Measurements from ENCODE around the gene NR2F6.
"Not testable (repeated sequence)": the region's sequence is repeated elsewhere in the genome, so short reads cannot be mapped to it uniquely, and the experiment has no call there.

Gene NR2F6

DNA sequence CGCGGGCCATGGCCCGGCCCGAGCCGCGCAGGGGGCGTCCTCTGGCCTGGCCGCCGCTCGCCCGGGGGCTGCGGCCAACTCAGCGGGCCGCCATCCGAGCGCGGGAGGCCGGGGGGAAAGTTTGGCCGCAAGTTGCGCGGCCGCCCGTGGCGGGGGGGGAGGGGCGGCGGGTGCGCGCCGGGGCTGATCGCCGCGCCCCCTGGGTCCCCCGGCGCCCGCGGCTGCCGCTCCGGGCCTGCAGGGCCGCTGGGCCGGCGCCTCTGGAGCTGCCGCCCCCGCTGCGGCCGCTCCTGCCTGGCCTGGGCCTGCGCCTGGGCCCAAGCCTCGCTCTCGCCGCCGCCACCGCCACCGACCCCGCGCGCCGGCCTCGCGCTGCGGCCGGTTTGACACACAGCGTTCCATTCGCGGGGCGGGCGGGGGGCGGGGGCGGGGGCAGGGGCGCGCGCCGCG lies at the start of gene NR2F6:
Gene NR2F6, minus strand, starts transcription at position 385 of the 450 bp plus-strand sequence. CDS start 699 bp downstream, outside the sequence.
- DNase-seq = no peak

GRCh38 chr19:17294051-17294891 lies 48.6 kb upstream of the NR2F6 start:
- DNase-seq = peak; percentile 70

DNA sequence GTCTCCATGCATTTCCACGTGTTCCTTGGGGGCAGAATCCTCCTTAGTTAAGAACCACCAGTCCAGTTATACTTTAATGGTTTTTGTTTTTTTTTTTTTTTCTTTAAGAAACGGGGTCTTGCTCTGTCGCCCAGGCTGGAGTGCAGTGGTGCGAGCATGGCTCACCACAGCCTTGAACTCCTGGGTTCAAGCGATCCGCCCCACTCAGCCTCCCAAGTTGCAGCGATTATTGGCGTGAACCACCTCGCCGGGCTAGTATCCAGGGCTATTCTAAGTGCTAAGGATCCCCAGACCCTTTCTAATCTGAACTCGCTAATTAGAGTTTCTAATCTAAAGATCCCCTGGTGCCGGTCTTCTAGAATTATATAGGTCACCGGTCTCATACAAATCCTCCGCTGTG lies 47.9 kb upstream of the NR2F6 start:
- no peak for DNase-seq

- DNase-seq = peak; percentile 96
Observed at GRCh38 chr19:17292301-17293074, 46.8 kb upstream of the NR2F6 start.

DNA sequence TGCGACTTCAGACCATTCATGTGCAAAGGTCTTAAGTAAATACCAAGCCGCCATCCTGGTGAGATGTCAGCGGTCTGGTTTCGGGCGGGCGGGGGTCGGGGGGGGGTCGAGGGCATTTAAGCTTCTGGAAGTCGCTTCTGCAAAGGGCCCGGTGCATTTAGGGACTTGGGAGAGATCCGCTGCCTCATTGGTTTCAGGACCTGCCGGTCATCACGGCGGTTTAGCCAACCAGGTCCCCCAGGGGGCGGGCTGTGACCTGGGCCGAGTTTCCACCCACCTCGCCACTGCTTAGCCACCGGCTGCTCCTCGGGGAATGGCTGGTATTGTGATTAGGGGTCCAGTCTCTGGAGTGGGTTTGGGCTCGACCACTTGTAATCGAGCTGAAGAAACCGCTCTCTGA lies 43.8 kb upstream of the NR2F6 start:
- DNase-seq = peak; percentile 92

GRCh38 chr19:17286752-17287151 lies 41.0 kb upstream of the NR2F6 start:
- no peak for DNase-seq

DNA sequence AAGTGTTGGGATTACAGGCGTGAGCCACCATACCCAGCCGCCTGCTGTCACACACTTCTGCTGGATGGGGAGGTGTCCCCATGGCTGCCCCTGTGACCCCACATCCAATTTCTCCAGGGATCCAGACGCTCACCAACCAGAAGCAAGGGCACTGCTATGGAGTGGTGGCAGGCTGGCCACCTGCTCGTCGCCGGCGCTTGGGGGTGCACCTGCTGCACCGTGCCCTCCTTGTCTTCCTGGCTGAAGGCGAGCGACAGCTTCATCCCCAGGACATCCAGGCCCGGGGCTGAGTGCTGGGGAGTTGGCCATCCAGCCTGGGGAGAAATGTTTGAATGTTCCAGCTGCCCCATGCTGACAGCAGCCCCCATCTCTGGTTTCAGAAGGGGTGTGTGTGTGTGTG lies 40.5 kb upstream of the NR2F6 start:
- DNase-seq = no peak

DNA sequence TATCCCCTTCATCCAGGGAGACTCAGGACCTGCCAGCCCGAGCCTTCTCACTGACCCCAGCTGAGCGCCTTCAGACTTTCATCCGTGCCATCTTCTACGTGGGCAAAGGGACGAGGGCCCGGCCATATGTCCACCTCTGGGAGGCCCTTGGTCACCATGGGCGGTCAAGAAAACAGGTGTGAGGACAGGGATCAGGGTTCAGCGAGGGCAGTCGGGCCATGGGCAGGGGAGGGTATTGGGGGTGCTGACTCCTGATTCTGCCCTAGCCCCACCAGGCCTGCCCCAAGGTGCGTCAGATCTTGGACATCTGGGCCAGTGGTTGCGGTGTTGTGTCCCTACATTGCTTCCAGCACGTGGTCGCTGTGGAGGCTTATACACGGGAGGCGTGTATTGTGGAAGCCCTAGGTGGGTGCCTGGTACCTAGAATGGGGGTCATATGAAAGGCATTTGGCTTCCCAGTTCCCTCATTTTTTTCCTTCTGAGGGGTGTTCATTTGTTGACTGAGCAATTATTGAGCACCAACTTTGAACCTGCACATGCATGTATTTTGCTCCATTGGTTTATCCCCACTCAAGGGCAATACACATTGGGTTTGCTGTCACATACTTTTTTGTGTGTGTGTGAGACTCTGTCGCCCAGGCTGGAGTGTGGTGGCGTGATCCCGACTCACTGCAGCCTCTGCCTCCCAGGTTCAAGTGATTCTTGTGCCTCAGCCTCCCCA lies 39.9 kb upstream of the NR2F6 start:
- DNase-seq = no peak

GRCh38 chr19:17283504-17283996 lies 37.8 kb upstream of the NR2F6 start:
- DNase-seq = no peak

- peak; percentile 96 for DNase-seq
Observed at GRCh38 chr19:17282488-17283125, 36.9 kb upstream of the NR2F6 start.

DNA sequence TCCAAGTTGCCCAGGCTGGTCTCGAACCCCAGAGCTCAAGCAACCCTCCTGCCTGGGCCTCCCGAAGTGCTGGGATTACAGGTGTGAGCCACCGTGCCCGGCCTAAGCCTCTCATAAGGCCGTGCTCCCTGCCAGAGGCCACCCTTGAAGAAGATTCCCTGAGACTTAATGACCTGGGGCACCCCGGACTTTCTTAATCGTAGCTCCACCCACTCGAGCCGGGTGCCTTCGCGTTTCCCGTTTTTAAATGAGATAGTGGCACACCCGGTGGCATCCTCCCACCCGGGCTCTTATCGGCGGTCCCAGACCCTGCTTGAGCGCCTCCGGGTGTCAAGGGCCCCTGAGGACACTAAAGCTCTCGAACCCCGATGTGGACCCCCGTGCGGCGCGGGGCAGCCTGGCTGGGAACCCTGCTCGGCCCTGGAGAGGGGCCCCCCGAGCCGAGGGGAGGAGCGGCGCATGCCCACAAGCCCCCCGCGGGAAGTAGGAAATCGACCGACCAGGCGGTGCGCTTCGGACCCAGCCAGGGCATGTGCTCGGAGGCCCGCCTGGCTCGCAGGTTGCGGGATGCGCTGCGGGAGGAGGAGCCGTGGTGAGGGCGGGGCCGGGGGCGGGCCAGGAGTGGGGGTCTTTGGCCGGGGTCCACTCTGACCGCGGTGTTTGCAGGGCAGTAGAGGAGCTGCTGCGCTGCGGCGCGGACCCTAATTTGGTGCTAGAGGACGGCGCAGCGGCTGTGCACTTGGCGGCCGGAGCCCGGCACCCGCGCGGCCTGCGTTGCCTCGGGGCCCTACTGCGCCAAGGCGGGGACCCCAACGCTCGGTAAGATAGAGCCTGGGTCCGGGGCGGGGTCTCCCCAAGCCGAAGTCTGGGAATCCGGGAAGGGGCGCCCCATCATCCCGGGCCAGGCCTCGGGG lies 35.9 kb upstream of the NR2F6 start, which contains the start of gene ANKLE1:
Gene ANKLE1, plus strand, starts transcription at position 511 of the 914 bp plus-strand sequence. Its CDS starts 20 bp downstream, at position 531.
- no peak for DNase-seq

DNA sequence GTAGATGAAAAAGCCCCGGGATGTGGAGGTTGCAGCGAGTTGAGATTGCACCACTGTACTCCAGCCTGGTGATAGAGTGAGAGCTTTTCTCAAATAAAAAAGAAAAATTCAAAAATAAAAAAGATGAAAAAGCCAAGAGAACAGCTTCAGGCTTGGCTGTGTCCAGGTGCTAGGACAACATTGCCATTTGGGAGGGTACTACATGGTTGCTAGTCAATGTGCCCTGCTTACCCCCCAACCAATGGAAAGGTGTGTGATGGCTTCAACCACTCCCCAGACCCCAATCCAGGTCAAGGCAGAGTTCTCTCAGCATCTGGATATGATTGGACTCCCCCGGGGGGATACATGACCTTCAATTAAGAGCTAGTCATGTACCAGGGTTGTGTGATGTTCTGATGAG lies 33.7 kb upstream of the NR2F6 start:
- no peak for DNase-seq

DNA sequence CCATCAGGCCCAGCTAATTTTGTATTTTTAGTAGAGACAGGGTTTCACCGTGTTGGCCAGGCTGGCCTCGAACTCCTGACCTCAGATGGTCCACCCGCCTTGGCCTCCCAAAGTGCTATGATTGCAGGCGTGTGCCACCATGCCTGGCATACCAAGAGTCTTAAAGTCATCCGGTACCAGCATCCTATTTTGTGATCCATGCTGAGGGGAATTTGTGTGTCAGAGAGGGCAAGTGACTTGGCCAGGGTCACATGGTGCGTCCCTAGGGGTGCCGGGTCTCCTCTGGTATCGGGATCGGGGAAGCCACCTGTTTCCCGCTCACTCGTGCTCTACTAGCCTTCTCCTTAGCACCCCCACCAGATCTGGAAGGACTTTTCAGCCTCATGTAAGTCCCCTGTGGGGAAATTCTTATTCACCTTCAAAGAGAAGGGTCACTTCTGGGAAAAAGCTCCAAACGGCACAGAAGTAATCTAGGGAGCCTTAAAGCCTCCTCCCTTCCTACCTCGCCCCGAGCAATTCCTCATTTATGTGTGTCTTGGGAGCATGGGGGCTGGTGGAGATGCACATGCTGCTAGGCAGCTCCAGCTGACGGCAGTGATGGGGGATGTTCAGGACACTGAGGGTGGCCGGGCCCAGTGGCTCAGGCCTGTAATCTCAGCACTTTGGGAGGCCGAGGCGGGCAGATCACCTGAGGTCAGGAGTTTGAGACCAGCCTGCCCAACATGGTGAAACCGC lies 29.9 kb upstream of the NR2F6 start:
- no peak for DNase-seq

GRCh38 chr19:17274892-17275291 lies 29.2 kb upstream of the NR2F6 start:
- DNase-seq = not testable (repeated sequence)

- DNase-seq = no peak
Observed at GRCh38 chr19:17268754-17269153, 23.0 kb upstream of the NR2F6 start.

DNA sequence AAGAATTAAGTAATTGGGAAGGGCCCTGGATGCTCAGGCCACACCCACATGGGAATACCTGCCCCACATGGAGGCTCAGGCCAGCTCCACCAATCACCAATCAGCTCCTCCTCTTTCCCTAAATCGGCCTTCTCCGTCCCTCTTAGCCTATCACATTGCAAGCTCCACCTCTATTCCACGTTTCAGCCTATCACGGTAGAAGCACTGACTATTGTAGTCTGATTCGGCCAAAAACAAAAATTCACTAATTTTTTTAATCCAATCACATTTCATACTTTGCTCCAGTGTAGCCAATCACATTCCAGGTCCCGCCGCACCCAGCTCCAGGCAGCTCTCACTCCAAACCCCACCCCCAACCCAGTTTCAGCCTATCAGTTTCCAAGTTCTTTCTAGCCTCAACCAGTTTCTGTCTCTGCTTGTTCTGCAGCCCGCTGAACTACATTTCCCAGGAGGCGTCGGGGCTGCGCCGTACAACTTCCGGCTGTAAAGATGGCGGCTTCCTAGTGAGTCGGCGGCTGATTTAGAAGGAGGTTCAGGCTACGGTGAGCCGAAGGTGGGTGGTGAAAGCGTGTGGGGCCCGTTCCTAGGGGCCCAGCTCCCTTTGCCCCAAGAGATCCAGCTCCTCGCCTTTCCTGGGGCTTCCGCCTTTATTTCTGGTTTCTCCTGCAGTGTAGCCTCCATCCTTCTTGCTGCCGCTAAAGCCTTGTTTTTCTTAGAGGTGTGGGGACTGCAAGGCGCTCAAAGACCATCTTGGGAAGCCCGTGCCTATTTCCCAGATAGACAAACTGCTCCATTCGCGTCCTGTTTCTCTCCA lies 21.5 kb upstream of the NR2F6 start, which contains the start of gene BABAM1:
Gene BABAM1, plus strand, starts transcription at position 469 of the 814 bp plus-strand sequence. CDS start 1,364 bp downstream, outside the sequence.
- DNase-seq = peak; percentile 87

GRCh38 chr19:17266589-17266974 lies 20.9 kb upstream of the NR2F6 start:
- DNase-seq = no peak

GRCh38 chr19:17266026-17266425 lies 20.3 kb upstream of the NR2F6 start:
- DNase-seq = no peak

DNA sequence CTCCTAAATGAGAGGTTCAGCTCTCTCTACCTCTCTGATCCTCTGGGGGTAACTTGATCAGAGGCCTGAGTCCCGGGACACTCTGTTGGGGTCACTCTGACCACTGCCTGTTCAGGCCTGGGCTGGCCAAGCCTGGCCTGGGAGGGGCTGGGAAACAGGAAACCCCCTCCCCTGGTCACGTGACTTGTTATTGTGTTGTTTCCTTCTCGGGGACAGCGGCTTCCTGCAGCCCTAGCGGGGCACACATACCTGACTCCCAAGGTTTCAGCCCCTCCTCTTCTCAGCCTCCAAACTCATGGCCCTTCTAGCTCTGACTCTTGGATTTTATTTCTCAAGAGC lies 18.9 kb upstream of the NR2F6 start, which contains the start of gene USHBP1:
Gene USHBP1, minus strand, starts transcription at position 105 of the 339 bp plus-strand sequence. CDS start 446 bp downstream, outside the sequence.
- no peak for DNase-seq

All from 8988T (cell line).